Activated T-cell treated with anti-CD3 and anti-CD28 coated beads for 4 hours (primary cell): ENCODE measurements around the gene PRICKLE2.

Experiments used
- DNase-seq: peaks from one replicate; pipeline ENCODE4 v3.0.0-alpha.2; 2020

The PRICKLE2 gene

GRCh38 chr3:64218329-64218728 lies 6.9 kb downstream of the PRICKLE2 start:
- DNase-seq, result no peak

DNA sequence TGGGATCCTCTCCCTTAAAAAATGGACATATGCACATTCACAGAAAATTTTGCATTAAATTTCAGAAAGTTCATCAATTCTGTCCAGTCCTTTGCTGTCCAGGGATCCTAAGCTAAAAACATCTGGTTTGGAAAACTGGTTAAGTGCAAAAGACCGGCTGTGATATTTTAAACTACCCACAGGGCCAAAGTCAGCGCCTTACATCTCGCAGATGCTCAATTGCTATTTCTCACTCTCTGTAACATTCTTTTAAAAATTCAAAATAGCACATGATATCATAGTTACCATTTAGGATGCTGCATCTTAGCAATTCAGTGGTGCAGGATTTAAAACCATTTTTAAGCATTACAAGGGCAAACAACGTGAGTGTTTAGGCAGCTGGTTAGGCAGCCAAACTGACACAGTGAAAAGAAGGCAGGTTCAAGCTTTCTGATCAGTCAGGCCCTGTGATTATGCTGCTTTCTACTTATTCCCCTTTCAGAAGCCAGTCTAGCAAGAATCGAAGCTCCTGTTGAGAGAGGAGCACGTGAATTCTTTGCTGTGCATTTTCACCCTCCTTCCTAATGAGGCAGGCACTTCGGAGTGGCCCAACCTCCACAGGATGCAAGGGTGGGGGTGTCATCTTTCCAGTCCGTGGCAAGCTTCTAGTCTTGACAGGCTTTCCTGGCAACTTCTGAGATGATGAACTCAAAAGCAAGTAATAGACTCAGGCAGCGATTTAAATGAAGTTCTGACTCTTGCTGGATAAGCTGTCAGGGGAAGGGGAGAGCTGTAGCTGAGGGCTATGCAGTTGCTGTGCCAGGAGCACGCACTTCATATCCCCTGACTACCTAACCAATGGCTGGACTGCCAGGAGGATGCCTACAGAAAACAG lies 8.8 kb downstream of the PRICKLE2 start:
- no peak for DNase-seq

DNA sequence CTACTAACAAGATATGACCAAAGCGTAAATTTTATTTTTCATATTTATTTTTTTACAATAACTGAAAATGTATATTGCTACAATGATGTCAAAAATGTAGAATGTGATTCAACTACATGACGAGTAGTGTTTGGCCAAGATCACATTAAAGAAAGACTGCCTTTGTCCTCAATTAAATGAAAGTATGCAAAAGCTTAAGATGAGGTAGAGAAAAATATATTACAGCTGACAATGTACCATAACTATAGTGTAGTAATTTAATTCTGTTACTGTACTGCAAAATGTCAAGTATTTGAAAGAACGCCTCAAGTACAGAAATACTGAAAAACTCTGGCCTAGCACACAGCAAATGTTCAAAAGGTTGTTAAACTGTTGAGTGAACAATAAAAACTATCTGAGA lies 9.7 kb downstream of the PRICKLE2 start:
- DNase-seq, result no peak

- no peak for DNase-seq
Measured at GRCh38 chr3:64215103-64215502, 10.2 kb downstream of the PRICKLE2 start.

- DNase-seq, result no peak
Measured at GRCh38 chr3:64214381-64215018, 10.8 kb downstream of the PRICKLE2 start.

- DNase-seq, result no peak
Measured at GRCh38 chr3:64213962-64214379, 11.3 kb downstream of the PRICKLE2 start.

DNA sequence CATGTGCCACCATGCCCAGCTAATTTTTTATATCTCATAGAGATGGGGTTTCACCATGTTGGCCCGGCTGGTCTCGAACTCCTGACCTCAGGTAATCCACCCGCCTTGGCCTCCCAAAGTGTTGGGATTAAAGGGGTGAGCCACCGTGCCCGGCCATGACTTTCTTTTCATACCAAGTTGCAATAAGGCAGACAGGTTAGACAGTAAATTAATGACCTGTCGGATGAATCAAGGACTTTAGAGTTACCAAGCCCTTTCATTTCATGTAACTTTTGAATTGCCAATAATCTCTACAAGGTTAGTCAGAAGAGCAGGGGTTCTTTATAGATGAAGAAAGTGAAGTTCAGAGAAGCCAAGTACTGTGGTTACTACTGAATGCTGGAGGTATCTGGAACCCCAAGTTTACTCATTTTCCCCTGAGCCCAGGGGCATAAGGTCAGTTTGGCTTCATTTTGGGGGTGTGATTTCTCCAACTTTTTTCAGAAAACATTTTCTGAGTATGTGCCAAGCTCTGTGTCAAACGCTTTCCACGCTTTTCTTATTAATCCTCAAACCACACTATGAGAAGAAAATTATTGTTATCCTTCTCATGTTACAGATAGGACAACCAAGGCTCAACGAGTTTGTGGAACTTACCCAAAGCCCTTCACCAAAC lies 11.9 kb downstream of the PRICKLE2 start:
- DNase-seq, result no peak

DNA sequence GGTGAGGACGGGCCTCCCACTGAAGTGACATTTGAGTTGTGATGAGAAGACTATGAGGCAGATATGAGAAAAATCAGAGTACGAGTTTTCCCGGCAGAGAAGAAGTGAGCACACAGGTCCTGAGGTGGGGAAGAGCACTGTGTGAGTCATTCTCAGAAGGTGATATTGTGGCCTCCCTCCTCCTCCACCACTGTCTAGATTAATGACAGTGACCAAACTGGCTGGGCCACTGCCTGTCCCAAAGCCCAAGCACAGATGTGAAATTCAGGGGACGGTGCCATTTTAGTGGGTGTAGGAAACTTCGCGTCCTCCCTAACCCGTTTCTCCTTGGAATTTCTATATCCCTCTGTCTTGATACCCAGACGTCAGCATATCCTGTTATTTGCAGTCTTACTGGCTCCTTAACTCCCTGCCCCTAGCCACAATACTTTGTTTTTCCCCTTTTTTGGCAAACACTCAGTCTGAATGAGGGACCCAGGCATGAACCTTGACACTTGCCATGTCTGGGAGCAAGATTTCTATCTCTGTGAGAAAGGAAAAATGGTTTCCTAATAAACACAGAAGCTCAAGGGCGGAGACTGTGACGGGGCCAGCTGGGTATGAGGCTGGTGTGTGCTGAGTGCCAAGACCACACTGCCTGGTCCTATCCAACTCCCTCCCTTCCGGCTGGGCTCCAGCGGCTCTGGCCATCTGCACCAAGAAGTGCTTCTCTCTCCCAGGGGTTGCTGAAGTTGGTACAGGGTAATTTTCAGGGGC lies 15.2 kb downstream of the PRICKLE2 start:
- DNase-seq, result no peak

DNA sequence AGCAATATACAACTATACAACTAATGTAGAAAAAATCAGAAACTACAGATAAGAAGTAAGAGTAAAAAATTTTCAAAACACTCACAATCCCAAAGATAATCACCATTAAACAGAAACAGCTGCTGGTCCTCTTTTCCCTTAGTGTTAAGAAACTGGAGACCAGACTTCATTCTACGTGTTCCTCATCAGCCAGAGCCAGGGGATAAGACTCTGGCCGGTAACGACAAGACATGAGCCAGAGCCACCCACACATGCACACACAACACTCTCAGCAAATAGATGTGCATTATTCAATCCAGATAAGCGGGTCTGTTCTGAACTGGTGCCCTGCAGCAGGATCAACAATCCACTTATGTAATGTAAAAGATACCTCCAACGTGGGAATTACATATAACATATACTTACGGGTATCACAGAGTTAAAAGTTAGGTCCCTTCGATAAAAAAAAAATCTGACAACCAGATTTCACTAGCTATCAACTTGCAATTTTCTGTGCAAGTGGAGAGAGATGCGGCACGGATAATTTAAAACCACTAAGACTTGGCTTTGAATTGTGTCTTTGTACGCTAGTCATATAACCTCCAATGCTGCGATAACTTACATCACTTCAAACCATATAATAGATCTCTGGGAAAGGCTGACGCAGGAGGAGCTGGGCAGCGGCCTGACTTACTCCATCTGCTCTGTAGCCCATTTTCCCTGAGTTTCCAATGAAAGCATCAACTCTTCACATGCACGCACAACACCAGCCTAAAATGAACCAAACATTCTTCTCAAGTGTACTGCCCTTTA lies 17.8 kb downstream of the PRICKLE2 start:
- DNase-seq, result no peak

DNA sequence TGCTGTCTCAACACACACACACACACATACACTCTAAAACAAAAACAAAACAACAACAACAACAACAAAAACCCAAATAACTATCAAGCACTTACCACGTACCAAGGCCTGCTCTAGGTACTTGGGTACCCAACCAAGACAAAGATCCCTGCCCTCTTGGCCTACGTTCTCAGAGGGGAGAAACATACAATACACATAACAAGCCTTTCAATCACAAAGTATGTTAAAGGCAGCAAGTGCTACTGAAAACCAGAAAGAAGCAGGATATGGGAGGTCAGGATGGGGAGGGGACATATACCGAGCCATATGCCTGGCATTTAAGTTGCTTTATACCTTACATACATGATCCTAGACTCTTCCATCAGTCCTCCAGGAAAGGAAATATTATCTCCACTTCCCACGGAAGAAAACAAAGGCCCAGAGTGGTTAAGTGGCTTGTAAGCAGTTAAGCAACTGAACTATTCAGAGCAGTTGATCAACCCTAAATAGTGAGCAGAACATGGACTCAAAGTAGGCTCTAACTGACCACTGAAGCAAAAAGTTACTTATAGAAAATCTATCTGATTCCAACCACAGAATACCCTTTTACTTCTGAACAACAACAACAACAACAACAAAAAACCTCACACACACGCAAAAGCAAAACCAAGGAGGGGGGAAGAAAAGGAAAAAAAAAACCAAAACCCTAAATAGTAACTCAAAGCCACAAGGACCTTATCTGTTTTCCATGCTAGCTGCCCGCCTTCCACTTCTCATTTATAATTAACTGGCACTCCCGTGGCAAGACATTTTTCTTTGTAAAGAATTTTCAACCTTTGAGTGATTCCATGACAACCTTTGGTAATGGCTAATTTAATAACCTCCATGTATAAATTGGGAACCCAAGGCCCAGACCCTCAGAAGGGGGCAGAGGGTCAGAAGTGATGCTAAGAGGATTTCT lies 21.0 kb downstream of the PRICKLE2 start:
- DNase-seq, result no peak

DNA sequence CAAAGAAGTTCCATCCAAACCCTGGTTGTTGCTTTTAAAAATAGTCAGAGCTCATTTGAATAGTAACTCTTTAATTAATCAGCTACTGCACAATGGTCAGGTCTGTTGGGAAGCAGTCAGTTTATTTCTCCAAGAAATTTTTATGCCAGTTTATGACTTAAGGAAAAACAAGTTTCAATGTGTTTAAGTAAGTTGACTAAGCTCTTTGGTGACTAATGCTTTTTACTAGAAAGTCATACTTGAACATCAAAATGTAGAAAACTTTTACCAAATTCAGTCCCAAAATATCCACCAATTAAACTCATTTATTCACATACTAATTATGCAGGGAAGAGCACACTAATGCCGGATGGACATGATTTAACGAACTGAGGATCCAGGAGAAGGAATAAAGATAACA lies 22.1 kb downstream of the PRICKLE2 start:
- no peak for DNase-seq

- DNase-seq, result no peak
Measured at GRCh38 chr3:64199932-64200331, 25.3 kb downstream of the PRICKLE2 start.

DNA sequence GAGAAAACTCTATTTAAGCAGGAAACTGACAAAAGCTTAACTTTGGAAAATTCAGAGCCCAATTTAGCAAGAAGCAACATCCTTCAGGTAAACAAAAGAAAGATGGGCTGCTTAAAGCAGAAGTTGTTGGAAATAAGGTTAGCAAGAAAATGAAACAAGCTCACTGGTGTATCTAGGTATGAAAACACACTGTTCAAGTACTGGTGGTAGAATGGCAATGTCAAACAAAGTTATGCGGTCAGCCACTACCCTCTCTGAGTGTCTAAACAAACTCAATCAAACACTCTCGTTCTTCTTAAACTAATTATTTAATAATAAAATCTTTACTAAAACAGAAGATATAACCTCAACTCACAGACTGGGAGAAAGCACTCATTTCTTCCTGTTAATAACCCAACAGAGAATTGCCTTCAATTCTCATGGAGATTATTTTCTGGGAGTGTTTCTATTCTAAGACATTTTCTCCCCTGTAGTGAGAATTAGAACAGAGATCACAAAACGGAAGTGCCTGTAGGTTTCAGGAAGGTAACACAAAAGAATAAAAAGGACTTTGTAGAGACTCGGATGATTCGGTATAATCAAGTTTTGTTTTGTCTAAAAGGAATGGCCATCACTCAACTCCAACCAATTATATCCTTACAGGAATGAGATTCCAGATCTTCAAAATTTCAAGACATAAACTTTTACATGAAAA lies 28.9 kb downstream of the PRICKLE2 start:
- no peak for DNase-seq

DNA sequence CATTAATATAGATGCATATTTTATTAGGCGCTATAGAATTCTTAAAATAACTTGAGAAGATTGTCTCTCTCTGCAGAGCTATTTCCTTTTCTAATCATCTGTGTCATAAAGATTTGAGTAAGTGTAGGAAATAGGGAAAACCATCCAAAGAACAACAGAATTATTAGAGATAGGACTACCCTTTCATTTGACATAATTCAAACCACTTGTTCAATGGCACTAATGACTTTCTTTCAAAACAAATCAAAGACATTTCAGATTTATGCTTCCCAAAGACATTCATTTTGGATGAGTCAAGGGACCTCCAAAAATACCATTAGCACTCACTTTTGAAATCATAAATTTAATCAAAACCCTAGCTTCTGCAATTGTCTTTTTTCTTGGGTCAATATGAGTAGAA lies 29.5 kb downstream of the PRICKLE2 start:
- DNase-seq, result no peak

DNA sequence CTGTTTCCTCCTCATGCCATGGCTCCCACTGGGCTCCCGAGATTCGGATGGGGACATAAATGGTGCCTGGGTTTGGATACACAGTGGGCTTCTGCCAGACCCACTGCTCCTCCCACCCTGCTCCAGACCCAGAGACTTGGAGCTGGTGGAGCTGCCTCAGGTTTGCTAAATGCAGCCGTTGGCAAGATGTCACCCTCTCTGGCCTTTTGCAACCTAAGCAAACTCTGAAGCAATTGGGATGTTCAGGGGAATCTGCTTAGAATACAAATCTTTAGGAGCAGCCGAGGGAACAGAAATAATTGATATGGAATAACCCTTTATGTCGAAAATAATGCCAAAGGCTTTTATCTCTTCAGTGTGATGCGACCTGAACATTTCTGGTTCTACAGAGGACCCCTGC lies 33.4 kb downstream of the PRICKLE2 start:
- DNase-seq, result no peak

DNA sequence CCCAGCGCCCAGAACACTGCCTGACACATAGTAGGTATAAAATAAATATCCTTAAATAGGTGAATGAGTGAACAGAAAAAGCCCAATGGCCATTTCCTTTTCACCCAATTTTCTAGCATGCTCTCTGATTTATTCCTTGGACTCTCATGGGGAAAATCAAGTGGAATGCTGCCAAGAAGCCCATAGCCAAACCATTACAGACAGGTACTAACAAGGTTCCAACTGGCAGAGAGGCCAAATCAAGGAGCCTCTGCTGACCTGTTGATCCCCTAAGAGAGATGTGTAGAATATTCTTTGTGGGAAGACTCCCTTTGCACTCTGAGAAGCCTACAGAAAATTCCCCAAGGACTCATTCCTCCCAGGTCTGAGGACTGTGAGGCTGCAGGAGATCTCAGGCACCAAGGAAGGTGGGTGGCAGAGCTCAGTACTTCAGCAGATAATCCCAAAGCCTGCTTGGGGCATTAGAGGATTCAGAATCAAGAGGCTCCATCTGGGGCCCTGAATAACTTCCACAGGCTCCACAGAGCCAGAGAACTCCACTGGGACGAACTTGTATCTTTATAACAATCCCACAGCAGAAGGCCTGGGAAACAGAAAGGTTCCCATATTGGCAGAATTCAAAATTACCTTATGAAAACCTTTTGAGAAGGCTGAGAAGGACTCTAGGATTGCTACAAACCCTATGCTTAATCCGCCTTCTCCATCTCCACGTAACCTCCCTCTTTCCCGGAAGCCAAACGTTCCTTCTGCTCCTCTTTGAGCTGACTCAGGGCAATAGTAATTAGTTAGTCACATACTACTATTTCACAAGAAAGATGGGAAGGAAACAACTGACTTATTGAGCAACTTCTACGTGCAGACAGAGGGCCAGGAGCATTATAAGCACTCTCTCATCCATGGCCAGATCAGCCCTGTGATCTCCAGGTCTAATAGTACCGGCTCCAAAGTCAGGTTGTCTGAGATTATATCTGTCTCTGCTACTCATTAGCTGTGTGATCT lies 34.5 kb downstream of the PRICKLE2 start:
- DNase-seq, result no peak

- DNase-seq, result no peak
Measured at GRCh38 chr3:64188810-64189560, 36.3 kb downstream of the PRICKLE2 start.
